ENCODE data around the gene IL4R. TPM values are rescaled to one million over a fixed set of nuclear protein-coding genes. Genes with fewer than 3 reads are reported as not detected.
A peak's percentile ranks its signal among the peaks of the same experiment; 100 is the strongest.

The IL4R gene
- total and polyA plus RNA-seq, 2 of the 13 experiments (the other 11 are each of a cell fraction or from before 2014, with no cell fraction given) = 15.9 to 49.6 TPM

- no peak for TF ChIP-seq GRHL1 (CRISPR knock-in tag; conservative IDR thresholded peaks at IDR 0.05)
- TF ChIP-seq STAT6 (CRISPR knock-in tag; IDR thresholded peaks at IDR 0.05; ENCODE audit: borderline replicate concordance) = no peak
- TF ChIP-seq ZFP37 (CRISPR knock-in tag; IDR thresholded peaks at IDR 0.05; ENCODE audit: borderline replicate concordance) = no peak
- TF ChIP-seq PAF1 (CRISPR knock-in tag; IDR thresholded peaks at IDR 0.05) = no peak
- peak; percentile 51; the same call in 1 of the 2 replicates for TF ChIP-seq ZMYM2 (CRISPR knock-in tag; IDR thresholded peaks at IDR 0.05)
- no peak for TF ChIP-seq GPN1 (CRISPR knock-in tag; IDR thresholded peaks at IDR 0.05; ENCODE audit: borderline replicate concordance)
- no peak for TF ChIP-seq ATF1 (CRISPR knock-in tag; IDR thresholded peaks at IDR 0.05)
- TF ChIP-seq ZNF335 (CRISPR knock-in tag; IDR thresholded peaks at IDR 0.05) = 0 out of 2 replicates have a peak, but pooled peaks have one; percentile 29
- TF ChIP-seq ZNF138 (CRISPR knock-in tag; IDR thresholded peaks at IDR 0.05; ENCODE audit: low read depth) = no peak
- no peak for TF ChIP-seq ATF7 (IDR thresholded peaks at IDR 0.05)
- TF ChIP-seq ATF7 (CRISPR knock-in tag; IDR thresholded peaks at IDR 0.05) = no peak
- no peak for TF ChIP-seq HNF1B (CRISPR knock-in tag; IDR thresholded peaks at IDR 0.05)
- TF ChIP-seq SRSF4 (IDR thresholded peaks at IDR 0.05; ENCODE audit: low read depth, low read length, poor library complexity, severe bottlenecking) = no peak
- no peak for TF ChIP-seq GTF3A (CRISPR knock-in tag; conservative IDR thresholded peaks at IDR 0.05)
- no peak for TF ChIP-seq ZNF816 (CRISPR knock-in tag; IDR thresholded peaks at IDR 0.05; ENCODE audit: borderline replicate concordance)
- TF ChIP-seq ZNF136 (CRISPR knock-in tag; IDR thresholded peaks at IDR 0.05; ENCODE audit: low read depth) = no peak
- no peak for TF ChIP-seq U2AF1 (optimal IDR thresholded peaks at IDR 0.05; ENCODE audit: low read depth, low read length)
- TF ChIP-seq NR2F1 (CRISPR knock-in tag; IDR thresholded peaks at IDR 0.05) = peak in 1 of 2 experiments; percentile 38; a peak in 1 of 4 replicates
- no peak for TF ChIP-seq ETV6 (CRISPR knock-in tag; conservative IDR thresholded peaks at IDR 0.05)
- TF ChIP-seq ZSCAN22 (CRISPR knock-in tag; IDR thresholded peaks at IDR 0.05) = no peak
- TF ChIP-seq, protein P1, sequence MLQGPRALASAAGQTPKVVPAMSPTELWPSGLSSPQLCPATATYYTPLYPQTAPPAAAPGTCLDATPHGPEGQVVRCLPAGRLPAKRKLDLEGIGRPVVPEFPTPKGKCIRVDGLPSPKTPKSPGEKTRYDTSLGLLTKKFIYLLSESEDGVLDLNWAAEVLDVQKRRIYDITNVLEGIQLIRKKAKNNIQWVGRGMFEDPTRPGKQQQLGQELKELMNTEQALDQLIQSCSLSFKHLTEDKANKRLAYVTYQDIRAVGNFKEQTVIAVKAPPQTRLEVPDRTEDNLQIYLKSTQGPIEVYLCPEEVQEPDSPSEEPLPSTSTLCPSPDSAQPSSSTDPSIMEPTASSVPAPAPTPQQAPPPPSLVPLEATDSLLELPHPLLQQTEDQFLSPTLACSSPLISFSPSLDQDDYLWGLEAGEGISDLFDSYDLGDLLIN (CRISPR knock-in tag; IDR thresholded peaks at IDR 0.05; ENCODE audit: borderline replicate concordance) = no peak
- no peak for TF ChIP-seq FLYWCH1 (CRISPR knock-in tag; IDR thresholded peaks at IDR 0.05)
- TF ChIP-seq REPIN1 (CRISPR knock-in tag; IDR thresholded peaks at IDR 0.05; ENCODE audit: borderline replicate concordance, low read depth) = no peak; the same call in 1 of the 2 replicates
Measured at GRCh38 chr16:27269300-27270150, 44.2 kb upstream of the IL4R start (continued).

Measured in HepG2 (cell line).